ENCODE data around the gene PLEKHA8. TPM values are rescaled to one million over a fixed set of nuclear protein-coding genes. Genes with fewer than 3 reads are reported as not detected.

Gene PLEKHA8
- total RNA-seq, 1 experiment from 2014 or later = 8.6 TPM

GRCh38 chr7:30012757-30013156 is 15.5 kb upstream of the PLEKHA8 start:
- Histone ChIP-seq H3K9me3 (no peaks in the 10 kb centered on the region), H3K36me3 (peaks cover 2% of the 10 kb centered on the region), H3K27me3 (no peaks in the 10 kb centered on the region), H3K4me3 (no peak overlapping the region)
- DNase-seq = no peak

GRCh38 chr7:30018451-30018850 is 9.8 kb upstream of the PLEKHA8 start:
- H3K9me3 ChIP-seq = no peaks in the 10 kb centered on the region
- DNase-seq = no peak
- H3K4me3 ChIP-seq = no peak overlapping the region
- no peaks in the 10 kb centered on the region for H3K27me3 ChIP-seq
- H3K36me3 ChIP-seq = peaks cover 6% of the 10 kb centered on the region

GRCh38 chr7:30019387-30019786 is 8.8 kb upstream of the PLEKHA8 start:
- Histone ChIP-seq H3K9me3 (no peaks in the 10 kb centered on the region), H3K36me3 (peaks cover 4% of the 10 kb centered on the region), H3K4me3 (no peak overlapping the region), H3K27me3 (no peaks in the 10 kb centered on the region)
- DNase-seq = no peak

- Histone ChIP-seq H3K4me3 (no peak overlapping the region), H3K36me3 (peaks cover 4% of the 10 kb centered on the region), H3K27me3 (no peaks in the 10 kb centered on the region), H3K9me3 (no peaks in the 10 kb centered on the region)
- no peak for DNase-seq
These were observed 8.3 kb upstream of the PLEKHA8 start for GRCh38 chr7:30019960-30020359.

GRCh38 chr7:30020535-30020934 is 7.7 kb upstream of the PLEKHA8 start:
- DNase-seq = no peak
- Histone ChIP-seq H3K9me3 (no peaks in the 10 kb centered on the region), H3K36me3 (peaks cover 4% of the 10 kb centered on the region), H3K4me3 (no peak overlapping the region), H3K27me3 (no peaks in the 10 kb centered on the region)

GRCh38 chr7:30022991-30023390 is 5.2 kb upstream of the PLEKHA8 start:
- Histone ChIP-seq H3K36me3 (peaks cover 4% of the 10 kb centered on the region), H3K9me3 (no peaks in the 10 kb centered on the region), H3K27me3 (no peaks in the 10 kb centered on the region), H3K4me3 (no peak overlapping the region)
- no peak for DNase-seq

- no peaks in the 10 kb centered on the region; the same call in 1 of the 2 replicates for H3K36me3 ChIP-seq
- no peak for DNase-seq
- no peaks in the 10 kb centered on the region for H3K9me3 ChIP-seq
- H3K27me3 ChIP-seq = no peaks in the 10 kb centered on the region
- H3K4me3 ChIP-seq = no peak overlapping the region
These were observed 4.7 kb upstream of the PLEKHA8 start for GRCh38 chr7:30023524-30023923.

GRCh38 chr7:30026229-30027064 is 1.8 kb upstream of the PLEKHA8 start, which contains the start of gene FKBP14:
FKBP14 (minus strand) TSS chr7:30026702; CDS start chr7:30026508, 194 bp downstream.
- no peaks in the 10 kb centered on the region for H3K27me3 ChIP-seq
- H3K36me3 ChIP-seq = no peaks in the 10 kb centered on the region; the same call in 1 of the 2 replicates
- DNase-seq = peak; percentile 98
- no peaks in the 10 kb centered on the region for H3K9me3 ChIP-seq
- H3K4me3 ChIP-seq = peak within 1 kb of the TSS; percentile 60

GRCh38 chr7:30027065-30027456 is 1.2 kb upstream of the PLEKHA8 start:
- Histone ChIP-seq H3K4me3 (peak overlapping the region; percentile 60), H3K27me3 (no peaks in the 10 kb centered on the region), H3K36me3 (no peaks in the 10 kb centered on the region; the same call in 1 of the 2 replicates), H3K9me3 (no peaks in the 10 kb centered on the region)
- DNase-seq = peak; percentile 7

GRCh38 chr7:30027740-30028215 is 434 bp upstream of the PLEKHA8 start:
- Histone ChIP-seq H3K9me3 (no peaks in the 10 kb centered on the region), H3K4me3 (peak overlapping the region; percentile 60), H3K36me3 (no peaks in the 10 kb centered on the region; the same call in 1 of the 2 replicates), H3K27me3 (no peaks in the 10 kb centered on the region)
- no peak for DNase-seq

GRCh38 chr7:30028749-30029635 is 780 bp downstream of the PLEKHA8 start:
- H3K27me3 ChIP-seq = no peaks in the 10 kb centered on the region
- no peaks in the 10 kb centered on the region for H3K36me3 ChIP-seq
- peak; percentile 56 for DNase-seq
- no peaks in the 10 kb centered on the region for H3K9me3 ChIP-seq
- H3K4me3 ChIP-seq = peak overlapping the region; percentile 60

- Histone ChIP-seq H3K27me3 (no peaks in the 10 kb centered on the region), H3K36me3 (no peaks in the 10 kb centered on the region), H3K9me3 (no peaks in the 10 kb centered on the region), H3K4me3 (peak overlapping the region; percentile 60)
- DNase-seq = no peak
These were observed 1.5 kb downstream of the PLEKHA8 start for GRCh38 chr7:30029696-30030095.

- H3K36me3 ChIP-seq = no peaks in the 10 kb centered on the region
- DNase-seq = no peak
- H3K9me3 ChIP-seq = no peaks in the 10 kb centered on the region
- H3K4me3 ChIP-seq = no peak overlapping the region
- no peaks in the 10 kb centered on the region for H3K27me3 ChIP-seq
These were observed 4.3 kb downstream of the PLEKHA8 start for GRCh38 chr7:30032310-30033125.

- Histone ChIP-seq H3K4me3 (no peak overlapping the region), H3K9me3 (no peaks in the 10 kb centered on the region), H3K36me3 (no peaks in the 10 kb centered on the region), H3K27me3 (no peaks in the 10 kb centered on the region)
- DNase-seq = no peak
These were observed 6.3 kb downstream of the PLEKHA8 start for GRCh38 chr7:30034501-30034900.

- Histone ChIP-seq H3K9me3 (no peaks in the 10 kb centered on the region), H3K27me3 (no peaks in the 10 kb centered on the region), H3K4me3 (no peak overlapping the region), H3K36me3 (no peaks in the 10 kb centered on the region)
- no peak for DNase-seq
These were observed 8.0 kb downstream of the PLEKHA8 start for GRCh38 chr7:30036220-30036619.

- H3K27me3 ChIP-seq = no peaks in the 10 kb centered on the region
- no peak overlapping the region for H3K4me3 ChIP-seq
- DNase-seq = no peak
- H3K36me3 ChIP-seq = no peaks in the 10 kb centered on the region
- H3K9me3 ChIP-seq = no peaks in the 10 kb centered on the region
These were observed 10.2 kb downstream of the PLEKHA8 start for GRCh38 chr7:30038196-30038980.

Measured in MG63 (cell line).